ENCODE results near the gene SCPEP1.
"Not testable (repeated sequence)": the region's sequence is repeated elsewhere in the genome, so short reads cannot be mapped to it uniquely, and the experiment has no call there.

SCPEP1 gene

GRCh38 chr17:56933868-56934267, 44.1 kb upstream of the SCPEP1 start:
- ChIA-PET POLR2A (interaction anchor here (1.9 kb wide), 1 partner anchor 20 kb away, joined by 4 read pairs; the partner anchor contains the start of gene TRIM25), CTCF (interaction anchor here (7.8 kb wide), 1 partner anchor 115 kb away, joined by 48 read pairs; no protein-coding TSS in a partner anchor)

GRCh38 chr17:56934280-56934679, 43.7 kb upstream of the SCPEP1 start:
- POLR2A ChIA-PET: no interaction called here
- DNase-seq (ENCODE audit: low read depth, low spot score): no peak
- TF ChIP-seq CTCF (IDR thresholded peaks at IDR 0.05; ENCODE audit: insufficient read depth, low read length, missing control alignments): no peak
- H3K4me3 ChIP-seq (ENCODE audit: low read depth, low read length): no peak overlapping the region
- CTCF ChIA-PET: interaction anchor here (7.8 kb wide), 1 partner anchor 115 kb away, joined by 48 read pairs; no protein-coding TSS in a partner anchor

More at GRCh38 chr17:56933868-56934267, 44.1 kb upstream of the SCPEP1 start:
- no peak for TF ChIP-seq CTCF (IDR thresholded peaks at IDR 0.05; ENCODE audit: insufficient read depth, low read length, missing control alignments)
- no peak overlapping the region for H3K4me3 ChIP-seq (ENCODE audit: low read depth, low read length)
- no peak for DNase-seq (ENCODE audit: low read depth, low spot score)

- ChIA-PET POLR2A (no interaction called here), CTCF (interaction anchor here (1.4 to 2.3 kb wide), 2 partner anchors 116 to 121 kb away, joined by 4 to 38 read pairs; no protein-coding TSS in a partner anchor)
- DNase-seq (ENCODE audit: low read depth, low spot score): no peak
- TF ChIP-seq CTCF (IDR thresholded peaks at IDR 0.05; ENCODE audit: insufficient read depth, low read length, missing control alignments): no peak
- no peak overlapping the region for H3K4me3 ChIP-seq (ENCODE audit: low read depth, low read length)
Observed at GRCh38 chr17:56935461-56935860, 42.5 kb upstream of the SCPEP1 start.

GRCh38 chr17:56936697-56937322, 41.1 kb upstream of the SCPEP1 start:
- no peak for DNase-seq (ENCODE audit: low read depth, low spot score)
- no peak overlapping the region for H3K4me3 ChIP-seq (ENCODE audit: low read depth, low read length)
- ChIA-PET POLR2A (interaction anchor here (1.5 kb wide), 1 partner anchor 23 kb away, joined by 3 read pairs; the partner anchor contains the start of gene TRIM25), CTCF (interaction anchor here (0.8 to 2.3 kb wide), 6 partner anchors 9 to 122 kb away, joined by 3 to 38 read pairs (median 4); no protein-coding TSS in a partner anchor)
- TF ChIP-seq CTCF (IDR thresholded peaks at IDR 0.05; ENCODE audit: insufficient read depth, low read length, missing control alignments): no peak

GRCh38 chr17:56937687-56938086, 40.2 kb upstream of the SCPEP1 start:
- ChIA-PET CTCF (interaction anchor here (0.9 to 2.3 kb wide), 3 partner anchors 114 to 118 kb away, joined by 3 to 38 read pairs (median 13); no protein-coding TSS in a partner anchor), POLR2A (no interaction called here)
- no peak for DNase-seq (ENCODE audit: low read depth, low spot score)
- no peak overlapping the region for H3K4me3 ChIP-seq (ENCODE audit: low read depth, low read length)
- TF ChIP-seq CTCF (IDR thresholded peaks at IDR 0.05; ENCODE audit: insufficient read depth, low read length, missing control alignments): no peak

GRCh38 chr17:56938206-56938605, 39.7 kb upstream of the SCPEP1 start:
- CTCF ChIA-PET: interaction anchor here (0.9 to 1.1 kb wide), 2 partner anchors 115 to 119 kb away, joined by 3 to 13 read pairs; no protein-coding TSS in a partner anchor
- DNase-seq (ENCODE audit: low read depth, low spot score); H3K4me3 ChIP-seq (ENCODE audit: low read depth, low read length); POLR2A ChIA-PET: not testable (repeated sequence)

All from AG04449 (cell line).